Neural cell (in vitro differentiated cells): ENCODE results near the gene MB21D2. TPM values are rescaled to one million over a fixed set of nuclear protein-coding genes. Genes with fewer than 3 reads are reported as not detected.

Source experiments
- H2AFZ ChIP-seq: fragments of 200-600, 300-800 bp; sonication (generic), shearing (Covaris generic); 2 replicates; pipeline ENCODE4 v1.6.0; 2014; ENCODE audit warnings: low read depth, mild to moderate bottlenecking, antibody characterized with exemption, low read length, moderate library complexity
- H3F3A ChIP-seq: fragments of 200-600 bp; shearing (Covaris generic); 2 replicates; pipeline ENCODE4 v1.6.1; 2016; ENCODE audit warnings: mild to moderate bottlenecking, moderate library complexity, mixed read lengths, antibody characterized with exemption, low read length; ENCODE audit not compliant: insufficient read depth, poor library complexity, severe bottlenecking
- H3K27ac ChIP-seq: fragments of 200-600, 300-800 bp; sonication (generic), shearing (Covaris generic); 2 replicates; pipeline ENCODE4 v1.5.1; 2014; ENCODE audit warnings: mild to moderate bottlenecking, low read length, moderate library complexity
- H3K27me3 ChIP-seq: fragments of 300-800, 200-600 bp; sonication (generic), shearing (Covaris generic); 2 replicates; pipeline ENCODE4 v1.6.0; 2014; ENCODE audit warnings: mild to moderate bottlenecking, low read depth, low read length, moderate library complexity; ENCODE audit not compliant: insufficient read depth
- H3K36me3 ChIP-seq: fragments of 300-800, 200-600 bp; sonication (generic), shearing (Covaris generic); 2 replicates; pipeline ENCODE4 v1.5.1; 2014; ENCODE audit warnings: mild to moderate bottlenecking, antibody characterized with exemption, low read length, moderate library complexity; ENCODE audit not compliant: insufficient read depth
- H3K4me2 ChIP-seq: fragments of 300-800, 200-600 bp; sonication (generic), shearing (Covaris generic); 2 replicates; pipeline ENCODE4 v1.6.0; 2014; ENCODE audit warnings: mild to moderate bottlenecking, low read length
- H3K4me3 ChIP-seq: fragments of 300-800, 200-600 bp; sonication (generic), shearing (Covaris generic); 2 replicates; pipeline ENCODE4 v1.5.1; 2014; ENCODE audit warnings: mild to moderate bottlenecking, low read length, moderate library complexity
- H3K79me2 ChIP-seq: fragments of 200-600 bp; shearing (Covaris generic); replicated peaks from 2 replicates; pipeline ENCODE4 v1.6.0; 2014; ENCODE audit warnings: mild to moderate bottlenecking, low read length, moderate library complexity; ENCODE audit not compliant: insufficient read depth
- H3K9ac ChIP-seq: fragments of 300-800, 200-600 bp; sonication (generic), shearing (Covaris generic); 2 replicates; pipeline ENCODE4 v1.6.1; 2016; ENCODE audit warnings: mild to moderate bottlenecking, low read length, mixed read lengths
- H3K9me2 ChIP-seq: fragments of 200-600 bp; shearing (Covaris generic); 2 replicates; pipeline ENCODE4 v1.6.1; 2016; ENCODE audit warnings: mild to moderate bottlenecking, low read length, mixed read lengths; ENCODE audit not compliant: insufficient read depth
- H3K9me3 ChIP-seq: fragments of 200-600, 300-800 bp; sonication (generic), shearing (Covaris generic); 2 replicates; pipeline ENCODE4 v1.6.1; 2016; ENCODE audit warnings: mild to moderate bottlenecking, mixed run types, low read length, moderate library complexity, mixed read lengths
- H4K20me1 ChIP-seq: fragments of 200-600 bp; shearing (Covaris generic); 2 replicates; pipeline ENCODE4 v1.6.1; 2016; ENCODE audit warnings: mild to moderate bottlenecking, mixed run types; ENCODE audit not compliant: insufficient read depth
- EP300 ChIP-seq: fragments of 450-650 bp; conservative IDR thresholded peaks from 2 replicates; pipeline ENCODE4 v1.6.1; 2014; ENCODE audit warnings: antibody characterized with exemption, mild to moderate bottlenecking, moderate library complexity; ENCODE audit not compliant: poor library complexity, severe bottlenecking
- EZH2 ChIP-seq: fragments of 200-600, 300-800 bp; shearing (Covaris generic), sonication (generic); IDR thresholded peaks from 2 replicates; pipeline ENCODE4 v1.6.1; 2014; ENCODE audit warnings: antibody characterized with exemption, low read length, borderline replicate concordance, mild to moderate bottlenecking; ENCODE audit not compliant: insufficient read depth, poor library complexity, severe bottlenecking
- MXI1 ChIP-seq: fragments of 450-650 bp; conservative IDR thresholded peaks from 2 replicates; pipeline ENCODE4 v1.6.1; 2014; ENCODE audit warnings: antibody characterized with exemption, mild to moderate bottlenecking; ENCODE audit not compliant: poor library complexity, severe bottlenecking
- POLR2AphosphoS5 ChIP-seq: IDR thresholded peaks from 2 replicates; pipeline ENCODE4 v1.6.1; 2012
- RAD21 ChIP-seq: fragments of 450-650 bp; conservative IDR thresholded peaks from 2 replicates; pipeline ENCODE4 v1.6.1; 2014; ENCODE audit warnings: antibody characterized with exemption, mild to moderate bottlenecking, moderate library complexity
- REST ChIP-seq: IDR thresholded peaks from 2 replicates; pipeline ENCODE4 v1.6.1; 2012; ENCODE audit warnings: borderline replicate concordance
- SMC3 ChIP-seq: fragments of 450-650 bp; conservative IDR thresholded peaks from 2 replicates; pipeline ENCODE4 v1.6.1; 2014; ENCODE audit warnings: antibody characterized with exemption, mild to moderate bottlenecking, moderate library complexity; ENCODE audit not compliant: poor library complexity
- TAF1 ChIP-seq: IDR thresholded peaks from 2 replicates; pipeline ENCODE4 v1.6.1; 2012; ENCODE audit warnings: low read depth
- polyA plus RNA-seq: library from polyadenylated mRNA; depleted of rRNA; stranded (reverse); fragments of >200 nt; gene quantifications from 2 replicates; pipeline ENCODE4 v1.2.3, GENCODE V29; 2014
- TF ChIP-seq, protein P1 (sequence below): fragments of 450-650 bp; IDR thresholded peaks from 2 replicates; pipeline ENCODE4 v1.5.1; 2014; ENCODE audit warnings: antibody characterized with exemption, mild to moderate bottlenecking, moderate library complexity; ENCODE audit not compliant: poor library complexity, severe bottlenecking

MB21D2 gene
- polyA plus RNA-seq, 1 donor from 2014 or later = 39.0 TPM

DNA sequence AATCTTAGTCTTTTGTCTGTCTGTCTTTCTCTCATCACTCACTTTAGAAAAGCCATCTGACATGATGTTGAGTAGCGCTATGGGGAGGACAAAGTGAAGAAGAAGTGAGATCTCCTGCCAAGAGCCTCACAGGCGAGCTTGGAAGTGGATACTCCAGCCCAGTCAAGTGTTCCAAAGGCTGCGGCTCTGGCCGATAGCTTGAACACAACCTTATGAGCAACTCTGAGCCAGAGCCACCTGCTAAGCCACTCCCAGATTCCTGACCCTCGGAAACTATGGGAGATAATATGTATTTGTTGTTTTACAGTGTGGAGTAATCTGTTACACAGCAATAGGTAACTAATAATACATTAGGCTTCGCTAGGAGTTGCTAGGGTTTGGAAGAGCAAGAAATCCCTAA, 76.2 kb downstream of the MB21D2 start (continued):
- no peak for TF ChIP-seq EZH2

DNA sequence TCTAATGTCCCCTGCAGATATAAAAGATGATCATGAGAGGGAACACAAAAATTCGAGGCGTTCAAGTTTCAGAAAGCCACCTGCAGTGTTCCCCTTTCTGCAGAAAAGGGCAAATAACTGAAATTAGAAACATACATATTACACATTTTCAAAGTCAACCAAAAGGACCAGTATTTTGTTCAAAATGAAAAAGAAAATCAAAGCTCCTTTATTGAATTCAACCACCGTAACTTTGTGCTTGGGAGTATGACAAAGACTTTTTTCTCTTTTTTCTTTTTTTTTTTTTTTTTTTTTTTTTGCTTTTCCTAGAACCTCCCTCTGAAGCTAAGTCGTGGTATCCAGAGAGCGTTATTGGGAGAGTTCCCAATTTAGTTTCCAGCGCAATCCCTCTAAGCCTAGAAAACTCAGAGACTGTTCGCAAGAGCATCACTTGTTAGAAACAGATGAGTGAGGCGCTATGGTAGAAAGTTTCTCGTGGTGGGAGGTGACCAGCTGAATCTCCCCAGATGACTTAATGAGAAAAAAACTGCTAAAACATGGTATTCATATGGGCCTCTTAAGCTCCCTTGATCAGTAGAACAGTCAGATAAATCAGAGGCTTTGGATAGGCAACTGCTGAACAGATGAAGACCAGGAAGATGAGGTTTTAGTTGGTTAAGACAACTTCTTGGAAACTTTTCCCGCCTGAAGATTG, 77.4 kb downstream of the MB21D2 start:
- Histone ChIP-seq H3K9me2 (no peaks in the 10 kb centered on the region), H3K4me3 (no peak overlapping the region), H3K27me3 (no peaks in the 10 kb centered on the region), H3K4me2 (no peak overlapping the region), H3K79me2 (peaks cover 8% of the 10 kb centered on the region), H2AFZ (no peak overlapping the region), H3F3A (no peaks in the 10 kb centered on the region), H3K9me3 (no peaks in the 10 kb centered on the region), H3K27ac (no peak overlapping the region), H4K20me1 (no peaks in the 10 kb centered on the region), H3K9ac (no peak overlapping the region), H3K36me3 (no peaks in the 10 kb centered on the region)
- no peak for TF ChIP-seq POLR2AphosphoS5
- TF ChIP-seq EP300 = no peak
- TF ChIP-seq REST = no peak
- no peak for TF ChIP-seq EZH2
- no peak for TF ChIP-seq RAD21
- TF ChIP-seq MXI1 = no peak
- TF ChIP-seq SMC3 = no peak
- no peak for TF ChIP-seq TAF1
- TF ChIP-seq, protein P1, sequence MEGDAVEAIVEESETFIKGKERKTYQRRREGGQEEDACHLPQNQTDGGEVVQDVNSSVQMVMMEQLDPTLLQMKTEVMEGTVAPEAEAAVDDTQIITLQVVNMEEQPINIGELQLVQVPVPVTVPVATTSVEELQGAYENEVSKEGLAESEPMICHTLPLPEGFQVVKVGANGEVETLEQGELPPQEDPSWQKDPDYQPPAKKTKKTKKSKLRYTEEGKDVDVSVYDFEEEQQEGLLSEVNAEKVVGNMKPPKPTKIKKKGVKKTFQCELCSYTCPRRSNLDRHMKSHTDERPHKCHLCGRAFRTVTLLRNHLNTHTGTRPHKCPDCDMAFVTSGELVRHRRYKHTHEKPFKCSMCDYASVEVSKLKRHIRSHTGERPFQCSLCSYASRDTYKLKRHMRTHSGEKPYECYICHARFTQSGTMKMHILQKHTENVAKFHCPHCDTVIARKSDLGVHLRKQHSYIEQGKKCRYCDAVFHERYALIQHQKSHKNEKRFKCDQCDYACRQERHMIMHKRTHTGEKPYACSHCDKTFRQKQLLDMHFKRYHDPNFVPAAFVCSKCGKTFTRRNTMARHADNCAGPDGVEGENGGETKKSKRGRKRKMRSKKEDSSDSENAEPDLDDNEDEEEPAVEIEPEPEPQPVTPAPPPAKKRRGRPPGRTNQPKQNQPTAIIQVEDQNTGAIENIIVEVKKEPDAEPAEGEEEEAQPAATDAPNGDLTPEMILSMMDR = no peak

DNA sequence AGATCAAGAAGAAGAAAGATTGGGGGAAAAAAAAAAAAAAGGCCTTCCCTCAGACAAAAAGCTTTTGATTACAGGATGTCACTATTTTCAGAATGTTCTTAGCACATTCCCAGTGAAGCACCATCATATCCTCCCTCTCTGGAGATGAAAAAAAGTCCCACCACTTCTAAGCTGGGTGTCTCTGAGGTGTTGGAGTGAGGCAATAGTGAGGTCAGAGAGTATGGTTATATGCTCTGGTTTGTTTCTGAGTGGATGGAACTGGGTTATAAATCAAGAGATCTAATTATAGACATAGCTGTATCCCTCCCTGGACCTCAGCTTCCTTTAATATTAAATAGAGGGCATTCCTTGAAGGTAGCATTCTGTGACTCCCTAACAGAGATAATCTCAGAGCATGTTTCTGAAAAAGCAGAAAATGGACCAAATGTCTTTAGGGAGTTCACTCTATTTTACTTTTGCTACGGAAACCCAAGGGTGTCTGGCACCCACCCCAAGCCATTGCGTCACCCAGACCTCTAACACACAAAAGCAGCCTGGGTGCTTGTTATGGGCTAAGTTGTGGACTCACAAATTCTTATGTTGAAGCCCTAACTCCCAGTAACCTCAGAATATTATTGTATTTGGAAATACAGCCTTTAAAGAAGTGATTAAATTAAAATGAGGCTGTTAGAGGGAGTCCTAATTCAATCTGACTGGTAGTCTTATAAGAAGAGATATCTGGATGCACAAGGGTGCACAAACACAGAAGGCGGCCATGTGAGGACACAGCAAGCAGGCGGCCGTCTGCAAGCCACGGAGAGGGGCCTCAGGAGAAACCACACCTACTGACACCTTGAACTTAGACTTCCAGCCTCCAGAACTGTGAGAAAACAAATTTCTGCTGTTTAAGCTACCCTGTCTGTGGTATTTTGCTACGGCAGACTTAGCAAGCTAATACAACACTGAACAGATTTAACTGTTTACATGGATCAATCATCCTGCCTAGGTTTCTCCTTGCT, 81.5 kb downstream of the MB21D2 start:
- no peaks in the 10 kb centered on the region for H3K36me3 ChIP-seq
- H3K9me2 ChIP-seq = no peaks in the 10 kb centered on the region
- H3K4me3 ChIP-seq = no peak overlapping the region
- TF ChIP-seq POLR2AphosphoS5 = no peak
- no peak for TF ChIP-seq EZH2
- TF ChIP-seq RAD21 = no peak
- TF ChIP-seq, protein P1 = no peak
- no peak for TF ChIP-seq REST
- H2AFZ ChIP-seq = no peak overlapping the region
- no peak overlapping the region for H3K4me2 ChIP-seq
- H3K9me3 ChIP-seq = no peaks in the 10 kb centered on the region
- H3K27ac ChIP-seq = no peak overlapping the region
- peaks cover 4% of the 10 kb centered on the region for H3K79me2 ChIP-seq
- H3F3A ChIP-seq = no peaks in the 10 kb centered on the region
- H3K9ac ChIP-seq = no peak overlapping the region
- H4K20me1 ChIP-seq = no peaks in the 10 kb centered on the region
- H3K27me3 ChIP-seq = no peaks in the 10 kb centered on the region
